ENCODE results near the gene SCYL3. TPM values are rescaled to one million over a fixed set of nuclear protein-coding genes. Genes with fewer than 3 reads are reported as not detected.
A peak's percentile ranks its signal among the peaks of the same experiment; 100 is the strongest.
"Not testable (repeated sequence)": the region's sequence is repeated elsewhere in the genome, so short reads cannot be mapped to it uniquely, and the experiment has no call there.

Gene SCYL3
- total RNA-seq, 2 experiments from 2014 or later = 11.0 to 12.0 TPM

- intact Hi-C loops (cut with DNase I, micrococcal nuclease) = loop anchor here in 1 of 2 experiments (10.0 kb wide), 1 partner anchor 611 kb away; the partner anchor contains the start of gene GORAB
These were observed 30.4 kb upstream of the SCYL3 start for GRCh38 chr1:169924063-169924462.

DNA sequence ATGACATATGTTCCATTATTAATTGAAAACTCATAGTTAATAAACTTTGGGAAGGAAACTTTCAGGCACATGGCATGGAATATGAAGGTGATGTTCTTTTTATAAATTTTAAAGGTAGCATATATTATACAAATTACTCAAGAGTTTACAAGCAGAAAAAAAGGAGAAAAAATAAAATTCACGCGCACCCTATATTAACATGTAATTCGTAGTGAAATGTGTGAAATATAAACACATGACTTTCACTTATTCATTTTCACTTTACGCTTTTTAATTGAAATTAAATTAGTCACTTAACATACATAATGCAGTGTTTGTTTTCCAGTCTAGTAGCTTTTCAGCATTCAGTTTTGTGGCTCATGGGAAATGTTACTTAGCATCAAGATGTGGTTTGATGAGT, 27.4 kb upstream of the SCYL3 start:
- Mint-ChIP-seq H3K27me3 (no peaks in the 10 kb centered on the region), H3K4me1 (peaks cover 2% of the 10 kb centered on the region), H3K4me3 (no peak overlapping the region), H3K9me3 (ENCODE audit: low read depth) (no peaks in the 10 kb centered on the region), H3K27ac (no peak overlapping the region), H3K36me3 (ENCODE audit: low read depth) (peaks cover 3% of the 10 kb centered on the region)
- ChIA-PET POLR2A (no interaction called here), CTCF (interaction anchor here (1.0 to 2.1 kb wide), 2 partner anchors 8 to 10 kb away, joined by 4 to 7 read pairs; no protein-coding TSS in a partner anchor)
- no peak for ATAC-seq
- intact Hi-C loops (cut with DNase I, micrococcal nuclease) = loop anchor here in 1 of 2 experiments (10.0 kb wide), 1 partner anchor 614 kb away; the partner anchor contains the start of gene GORAB
- DNase-seq = no peak

More at GRCh38 chr1:169924063-169924462, 30.4 kb upstream of the SCYL3 start:
- Mint-ChIP-seq H3K4me1 (peaks cover 4% of the 10 kb centered on the region), H3K9me3 (ENCODE audit: low read depth) (no peaks in the 10 kb centered on the region), H3K27me3 (no peaks in the 10 kb centered on the region), H3K36me3 (ENCODE audit: low read depth) (peaks cover 1% of the 10 kb centered on the region), H3K27ac (no peak overlapping the region), H3K4me3 (no peak overlapping the region)
- ATAC-seq = no peak
- ChIA-PET CTCF (interaction anchor here (1.3 kb wide), 1 partner anchor 11 kb away, joined by 4 read pairs; no protein-coding TSS in a partner anchor), POLR2A (no interaction called here)
- DNase-seq = no peak

- Mint-ChIP-seq H3K27ac (no peak overlapping the region), H3K27me3 (no peaks in the 10 kb centered on the region), H3K4me3 (no peak overlapping the region), H3K4me1 (peaks cover 10% of the 10 kb centered on the region), H3K9me3 (ENCODE audit: low read depth) (no peaks in the 10 kb centered on the region), H3K36me3 (ENCODE audit: low read depth) (peaks cover 3% of the 10 kb centered on the region)
- POLR2A ChIA-PET = no interaction called here
- ATAC-seq (no peak), DNase-seq (no peak)
- CTCF ChIA-PET = interaction anchor here (0.6 kb wide), 1 partner anchor 227 kb away, joined by 3 read pairs; no protein-coding TSS in a partner anchor
- intact Hi-C loops (cut with DNase I, micrococcal nuclease) = no loop called here
These were observed 25.2 kb upstream of the SCYL3 start for GRCh38 chr1:169918927-169919326.

GRCh38 chr1:169918220-169918619, 24.5 kb upstream of the SCYL3 start:
- H3K4me3 Mint-ChIP-seq; H3K9me3 Mint-ChIP-seq (ENCODE audit: low read depth); H3K27ac Mint-ChIP-seq; ATAC-seq; intact Hi-C loops (cut with DNase I, micrococcal nuclease); DNase-seq; H3K27me3 Mint-ChIP-seq; CTCF ChIA-PET; H3K36me3 Mint-ChIP-seq (ENCODE audit: low read depth): not testable (repeated sequence)
- POLR2A ChIA-PET = interaction anchor here (0.6 kb wide), 1 partner anchor 990 kb away, joined by 3 read pairs; no protein-coding TSS in a partner anchor
- H3K4me1 Mint-ChIP-seq = peaks cover 10% of the 10 kb centered on the region

DNA sequence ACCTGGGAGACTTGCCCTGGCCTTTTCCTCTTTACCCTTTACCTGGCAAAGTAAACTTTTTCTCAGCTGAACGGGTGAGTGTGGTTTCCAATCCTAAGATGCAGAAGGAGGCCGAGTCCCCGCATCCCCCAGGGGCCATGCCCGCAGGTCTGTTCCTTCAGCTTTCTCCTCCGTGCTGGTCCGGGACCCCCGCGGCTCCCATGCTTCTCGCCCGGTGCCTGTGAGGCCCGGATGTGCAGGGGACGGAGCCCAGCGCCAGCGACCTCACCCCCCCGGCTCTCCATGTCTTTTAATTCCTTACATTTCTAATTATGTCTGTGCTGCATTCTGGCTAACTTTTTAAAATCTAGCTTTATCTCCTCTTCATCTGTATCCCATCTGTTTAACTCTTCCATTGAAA, 21.5 kb upstream of the SCYL3 start:
- ATAC-seq = no peak

GRCh38 chr1:169914531-169914930, 20.8 kb upstream of the SCYL3 start:
- ChIA-PET POLR2A (no interaction called here), CTCF (interaction anchor here (1.4 kb wide), 1 partner anchor 20 kb away, joined by 4 read pairs; no protein-coding TSS in a partner anchor)
- Mint-ChIP-seq H3K27ac (peak overlapping the region; percentile 24), H3K9me3 (ENCODE audit: low read depth) (no peaks in the 10 kb centered on the region), H3K36me3 (ENCODE audit: low read depth) (peaks cover 3% of the 10 kb centered on the region), H3K4me1 (peaks cover 10% of the 10 kb centered on the region), H3K27me3 (no peaks in the 10 kb centered on the region), H3K4me3 (no peak overlapping the region)
- DNase-seq (no peak), ATAC-seq (peak; percentile 53)
- intact Hi-C loops (cut with DNase I, micrococcal nuclease) = no loop called here

More for the DNA sequence above, 21.5 kb upstream of the SCYL3 start:
- no peak overlapping the region for H3K4me3 Mint-ChIP-seq
- peaks cover 10% of the 10 kb centered on the region for H3K4me1 Mint-ChIP-seq
- no peaks in the 10 kb centered on the region for H3K27me3 Mint-ChIP-seq
- H3K27ac Mint-ChIP-seq = no peak overlapping the region
- no peaks in the 10 kb centered on the region for H3K9me3 Mint-ChIP-seq (ENCODE audit: low read depth)
- intact Hi-C loops (cut with DNase I, micrococcal nuclease) = no loop called here
- ChIA-PET POLR2A (no interaction called here), CTCF (interaction anchor here (0.6 to 1.4 kb wide), 3 partner anchors 17 to 381 kb away, joined by 3 to 4 read pairs (median 3); no protein-coding TSS in a partner anchor)
- peaks cover 3% of the 10 kb centered on the region for H3K36me3 Mint-ChIP-seq (ENCODE audit: low read depth)
- DNase-seq = no peak

- Mint-ChIP-seq H3K27ac (no peak overlapping the region), H3K4me3 (no peak overlapping the region), H3K4me1 (peaks cover 12% of the 10 kb centered on the region), H3K27me3 (no peaks in the 10 kb centered on the region), H3K9me3 (ENCODE audit: low read depth) (no peaks in the 10 kb centered on the region), H3K36me3 (ENCODE audit: low read depth) (no peaks in the 10 kb centered on the region)
- intact Hi-C loops (cut with DNase I, micrococcal nuclease) = loop anchor here in 1 of 2 experiments (2.0 kb wide), 1 partner anchor 15 kb away; no protein-coding TSS in a partner anchor
- POLR2A ChIA-PET = no interaction called here
- CTCF ChIA-PET = no interaction called here
- DNase-seq = no peak
- ATAC-seq = no peak
These were observed 15.8 kb upstream of the SCYL3 start for GRCh38 chr1:169909499-169909898.

- intact Hi-C loops (cut with DNase I, micrococcal nuclease) = no loop called here
These were observed 13.2 kb upstream of the SCYL3 start for GRCh38 chr1:169906938-169907337.

DNA sequence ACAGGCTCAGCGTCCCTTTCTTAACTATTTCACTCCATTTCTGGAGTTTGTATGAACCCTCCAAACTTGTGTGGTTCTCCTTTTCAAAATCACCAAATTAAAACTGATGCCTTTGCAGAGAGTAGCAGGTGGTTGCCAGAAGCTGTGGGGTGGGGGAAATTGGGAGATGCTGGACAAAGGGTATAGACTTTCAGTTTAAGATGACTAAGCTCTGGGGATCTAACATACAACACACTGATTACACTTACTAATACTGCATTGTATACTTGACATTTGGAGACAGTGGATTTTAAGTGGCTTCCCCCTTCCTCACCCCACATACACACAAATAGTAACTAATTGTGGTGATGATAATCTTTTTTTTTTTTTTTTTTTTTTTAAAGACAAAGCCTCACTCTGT, 11.1 kb upstream of the SCYL3 start:
- Mint-ChIP-seq H3K27me3 (peaks cover 5% of the 10 kb centered on the region), H3K4me3 (no peak overlapping the region), H3K27ac (no peak overlapping the region), H3K4me1 (peaks cover 27% of the 10 kb centered on the region), H3K36me3 (ENCODE audit: low read depth) (no peaks in the 10 kb centered on the region), H3K9me3 (ENCODE audit: low read depth) (no peaks in the 10 kb centered on the region)
- POLR2A ChIA-PET = no interaction called here
- DNase-seq = no peak
- intact Hi-C loops (cut with DNase I, micrococcal nuclease) = no loop called here
- ATAC-seq = no peak
- CTCF ChIA-PET = no interaction called here

More at GRCh38 chr1:169906938-169907337, 13.2 kb upstream of the SCYL3 start:
- Mint-ChIP-seq H3K4me1 (peaks cover 25% of the 10 kb centered on the region), H3K36me3 (ENCODE audit: low read depth) (no peaks in the 10 kb centered on the region), H3K4me3 (no peak overlapping the region), H3K27me3 (no peaks in the 10 kb centered on the region), H3K27ac (no peak overlapping the region), H3K9me3 (ENCODE audit: low read depth) (no peaks in the 10 kb centered on the region)
- CTCF ChIA-PET = no interaction called here
- POLR2A ChIA-PET = interaction anchor here (0.6 kb wide), 1 partner anchor 287 kb away, joined by 3 read pairs; no protein-coding TSS in a partner anchor
- ATAC-seq = no peak
- DNase-seq = no peak

DNA sequence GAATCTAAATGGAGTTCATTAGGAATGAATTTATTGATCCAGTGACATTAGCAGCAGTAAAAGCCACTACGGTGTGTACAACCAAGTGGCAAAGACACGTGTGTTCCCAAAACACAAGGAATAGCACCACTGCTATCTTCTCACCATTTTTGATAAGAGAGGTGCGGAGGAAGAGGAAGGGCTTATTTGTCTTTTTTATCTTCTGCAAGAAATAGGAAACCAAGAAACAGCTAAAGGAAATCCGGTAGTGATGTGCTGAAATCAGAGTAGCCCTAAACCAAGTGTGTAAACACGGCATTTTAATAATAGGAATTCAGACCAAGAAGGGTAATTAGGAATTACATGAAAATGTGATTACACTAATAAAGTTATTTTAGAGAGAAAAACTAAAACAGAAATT, 9.1 kb upstream of the SCYL3 start:
- DNase-seq = no peak
- Mint-ChIP-seq H3K27me3 (peaks cover 5% of the 10 kb centered on the region), H3K4me1 (peaks cover 19% of the 10 kb centered on the region), H3K36me3 (ENCODE audit: low read depth) (no peaks in the 10 kb centered on the region), H3K4me3 (no peak overlapping the region), H3K9me3 (ENCODE audit: low read depth) (no peaks in the 10 kb centered on the region), H3K27ac (no peak overlapping the region)
- ChIA-PET CTCF (interaction anchor here (0.9 kb wide), 1 partner anchor 10 kb away, joined by 6 read pairs; the partner anchor contains the start of gene SCYL3), POLR2A (no interaction called here)
- intact Hi-C loops (cut with DNase I, micrococcal nuclease) = no loop called here
- ATAC-seq = no peak

DNA sequence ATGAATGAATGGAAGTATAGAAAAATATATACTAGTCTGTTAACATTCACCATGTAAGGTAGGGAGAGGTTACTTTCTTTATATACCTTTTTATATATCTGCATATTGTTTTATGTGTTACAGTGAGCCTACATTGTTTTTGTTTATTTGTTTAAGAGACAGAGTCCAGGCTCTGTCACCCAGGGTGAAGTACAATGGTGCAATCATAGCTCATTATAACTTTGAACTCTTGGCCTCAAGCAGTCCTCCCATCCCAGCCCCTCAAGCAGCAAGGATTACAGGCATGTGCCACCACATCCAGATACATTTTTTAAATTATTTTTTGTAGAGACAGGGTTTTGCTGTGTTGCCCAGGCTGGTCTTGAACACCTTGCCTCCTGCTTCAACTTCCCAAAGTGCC, 7.4 kb upstream of the SCYL3 start:
- DNase-seq (no peak), ATAC-seq (no peak)
- no peaks in the 10 kb centered on the region for H3K36me3 Mint-ChIP-seq (ENCODE audit: low read depth)
- POLR2A ChIA-PET = no interaction called here
- no peak overlapping the region for H3K4me3 Mint-ChIP-seq
- H3K27ac Mint-ChIP-seq = no peak overlapping the region
- H3K27me3 Mint-ChIP-seq = peaks cover 5% of the 10 kb centered on the region
- H3K4me1 Mint-ChIP-seq = peaks cover 19% of the 10 kb centered on the region
- H3K9me3 Mint-ChIP-seq (ENCODE audit: low read depth) = no peaks in the 10 kb centered on the region
- intact Hi-C loops (cut with DNase I, micrococcal nuclease) = no loop called here
- CTCF ChIA-PET = interaction anchor here (0.8 kb wide), 1 partner anchor 1326 kb away, joined by 3 read pairs; no protein-coding TSS in a partner anchor

- no peak for ATAC-seq
- Mint-ChIP-seq H3K9me3 (ENCODE audit: low read depth) (no peaks in the 10 kb centered on the region), H3K36me3 (ENCODE audit: low read depth) (no peaks in the 10 kb centered on the region), H3K27me3 (peaks cover 5% of the 10 kb centered on the region), H3K4me3 (no peak overlapping the region), H3K27ac (no peak overlapping the region), H3K4me1 (peaks cover 19% of the 10 kb centered on the region)
- intact Hi-C loops (cut with DNase I, micrococcal nuclease) = no loop called here
- ChIA-PET POLR2A (interaction anchor here (0.6 kb wide), 1 partner anchor 170 kb away, joined by 3 read pairs; no protein-coding TSS in a partner anchor), CTCF (interaction anchor here (0.8 to 1.0 kb wide), 2 partner anchors 13 to 1326 kb away, joined by 3 to 4 read pairs; no protein-coding TSS in a partner anchor)
- no peak for DNase-seq
These were observed 6.9 kb upstream of the SCYL3 start for GRCh38 chr1:169900571-169900970.
